ENCODE measurements around the gene CFAP54.
"Not testable (repeated sequence)": the region's sequence is repeated elsewhere in the genome, so short reads cannot be mapped to it uniquely, and the experiment has no call there.

Gene CFAP54

GRCh38 chr12:96635844-96636243 is 146.5 kb downstream of the CFAP54 start:
- no peak for DNase-seq (ENCODE audit: low read depth)

- DNase-seq (ENCODE audit: low read depth), result no peak
These were observed 147.5 kb downstream of the CFAP54 start for GRCh38 chr12:96636895-96637294.

- no peak for DNase-seq (ENCODE audit: low read depth)
These were observed 159.5 kb downstream of the CFAP54 start for GRCh38 chr12:96648923-96649322.

- no peak for DNase-seq (ENCODE audit: low read depth)
These were observed 163.5 kb downstream of the CFAP54 start for GRCh38 chr12:96652870-96653269.

- DNase-seq (ENCODE audit: low read depth), result no peak
These were observed 168.7 kb downstream of the CFAP54 start for GRCh38 chr12:96658075-96658474.

GRCh38 chr12:96669786-96670185 is 180.4 kb downstream of the CFAP54 start:
- no peak for DNase-seq (ENCODE audit: low read depth)

GRCh38 chr12:96670334-96670899 is 181.0 kb downstream of the CFAP54 start:
- no peak for DNase-seq (ENCODE audit: low read depth)

GRCh38 chr12:96675519-96675918 is 186.1 kb downstream of the CFAP54 start:
- DNase-seq (ENCODE audit: low read depth), result not testable (repeated sequence)

- DNase-seq (ENCODE audit: low read depth), result no peak
These were observed 188.0 kb downstream of the CFAP54 start for GRCh38 chr12:96677363-96677762.

- DNase-seq (ENCODE audit: low read depth), result no peak
These were observed 198.3 kb downstream of the CFAP54 start for GRCh38 chr12:96687719-96688118.

- peak; percentile 9 for DNase-seq (ENCODE audit: low read depth)
These were observed 209.1 kb downstream of the CFAP54 start for GRCh38 chr12:96698521-96698920.

- DNase-seq (ENCODE audit: low read depth), result no peak
These were observed 209.6 kb downstream of the CFAP54 start for GRCh38 chr12:96698965-96699364.

- DNase-seq (ENCODE audit: low read depth), result no peak
These were observed 212.5 kb downstream of the CFAP54 start for GRCh38 chr12:96701856-96702255.

GRCh38 chr12:96710127-96710745 is 220.9 kb downstream of the CFAP54 start:
- DNase-seq (ENCODE audit: low read depth), result peak; percentile 7

- DNase-seq (ENCODE audit: low read depth), result no peak
These were observed 222.0 kb downstream of the CFAP54 start for GRCh38 chr12:96711364-96711763.

- no peak for DNase-seq (ENCODE audit: low read depth)
These were observed 224.8 kb downstream of the CFAP54 start for GRCh38 chr12:96714199-96714598.

GRCh38 chr12:96719660-96720362 is 230.4 kb downstream of the CFAP54 start:
- DNase-seq (ENCODE audit: low read depth), result peak; percentile 23

- no peak for DNase-seq (ENCODE audit: low read depth)
These were observed 231.0 kb downstream of the CFAP54 start for GRCh38 chr12:96720363-96720705.

GRCh38 chr12:96729466-96729865 is 240.1 kb downstream of the CFAP54 start:
- DNase-seq (ENCODE audit: low read depth), result not testable (repeated sequence)

- no peak for DNase-seq (ENCODE audit: low read depth)
These were observed 240.5 kb downstream of the CFAP54 start for GRCh38 chr12:96729886-96730285.

GRCh38 chr12:96743606-96744005 is 254.2 kb downstream of the CFAP54 start:
- peak; percentile 39 for DNase-seq (ENCODE audit: low read depth)

- no peak for DNase-seq (ENCODE audit: low read depth)
These were observed 260.6 kb downstream of the CFAP54 start for GRCh38 chr12:96749999-96750398.

- peak; percentile 21 for DNase-seq (ENCODE audit: low read depth)
These were observed 262.2 kb downstream of the CFAP54 start for GRCh38 chr12:96751626-96752025.

- no peak for DNase-seq (ENCODE audit: low read depth)
These were observed 262.8 kb downstream of the CFAP54 start for GRCh38 chr12:96752211-96752610.

Measured in EH (cell line).